Endothelial cell of umbilical vein (primary cell): ENCODE measurements around the gene ICAM5. TPM values are rescaled to one million over a fixed set of nuclear protein-coding genes. Genes with fewer than 3 reads are reported as not detected.

Experiments
- BruUV-seq: library from RNA; stranded (reverse); fragments of 400-500 nt; replicated peaks from 2 replicates; lab custom pipeline; 2021; lab: Mats Ljungman, UMichigan
- CTCF ChIA-PET: fragments of 300-600, 350-600 bp; sonication (Branson Sonifier 250); formaldehyde crosslinking; loops from one replicate; lab custom pipeline; 2021; ENCODE audit warnings: antibody characterized with exemption, inconsistent platforms; lab: Charles Lee
- POLR2A ChIA-PET: fragments of 300-600, 350-600 bp; sonication (Branson Sonifier 250); formaldehyde crosslinking; loops from one replicate; lab custom pipeline; 2021; ENCODE audit warnings: antibody characterized with exemption, inconsistent platforms; lab: Charles Lee
- DNase-seq: peaks from one replicate; pipeline ENCODE4 v3.0.0-alpha.2; 2011; ENCODE audit warnings: low read depth, low spot score
- FAIRE-seq: peaks from 2 replicates; lab custom pipeline; 2011; peaks lifted over from hg19 to GRCh38; lab: Jason Lieb, UNC
- H2AFZ ChIP-seq: 2 replicates; pipeline ENCODE4 v1.6.0; 2012; ENCODE audit warnings: low read depth, low read length, control low read depth, inconsistent platforms
- H3K27ac ChIP-seq: 2 replicates; pipeline ENCODE4 v1.5.1; 2011; ENCODE audit warnings: low read depth, mild to moderate bottlenecking, control low read depth, low read length, moderate library complexity; ENCODE audit not compliant: insufficient read depth
- H3K27me3 ChIP-seq, 2 experiments: 2 replicates each; pipeline versions ENCODE4 v1.6.0 to v1.6.1; 2011; ENCODE audit warnings: low read length in 2 of 2, mixed read lengths in 1 of 2; ENCODE audit not compliant: control insufficient read depth in 2 of 2, insufficient read depth in 2 of 2
- H3K36me3 ChIP-seq, 2 experiments: 2 replicates in 1 of 2; 3 replicates in 1 of 2; pipeline ENCODE4 v1.5.1; 2011; ENCODE audit warnings: low read length in 2 of 2, mild to moderate bottlenecking in 1 of 2, moderate library complexity in 1 of 2; ENCODE audit not compliant: control insufficient read depth in 2 of 2, insufficient read depth in 2 of 2; ENCODE audit errors: extremely low read depth in 1 of 2
- H3K4me1 ChIP-seq: 3 replicates; pipeline ENCODE4 v1.5.1; 2011; ENCODE audit warnings: mild to moderate bottlenecking, low read length; ENCODE audit not compliant: control insufficient read depth, insufficient read depth; ENCODE audit errors: extremely low read depth
- H3K4me2 ChIP-seq: 2 replicates; pipeline ENCODE4 v1.6.1; 2011; ENCODE audit warnings: low read length, control low read depth, mixed read lengths; ENCODE audit not compliant: insufficient read depth
- H3K4me3 ChIP-seq, 3 experiments: fragments of 200-600 bp in 1 of 3; sonication (generic), shearing (Covaris generic) in 1 of 3; replicated peaks in 1 of 3; 2 replicates each; pipeline ENCODE4 v1.5.1; 2011 to 2016; ENCODE audit warnings: control low read depth in 3 of 3, low read length in 3 of 3, mild to moderate bottlenecking in 2 of 3, inconsistent platforms in 1 of 3, low read depth in 1 of 3, moderate library complexity in 1 of 3; ENCODE audit not compliant: insufficient read depth in 1 of 3
- H3K79me2 ChIP-seq: 2 replicates; pipeline ENCODE4 v1.6.0; 2012; ENCODE audit warnings: low read length, inconsistent platforms; ENCODE audit not compliant: control insufficient read depth, insufficient read depth
- H3K9ac ChIP-seq: replicated peaks from 2 replicates; pipeline ENCODE3; 2011; ENCODE audit warnings: low read length, control low read depth; ENCODE audit not compliant: insufficient read depth; ENCODE audit errors: extremely low read depth
- H3K9me1 ChIP-seq: replicated peaks from 3 replicates; pipeline ENCODE4 v1.6.0; 2011; ENCODE audit warnings: mild to moderate bottlenecking, low read length; ENCODE audit not compliant: control insufficient read depth, insufficient read depth; ENCODE audit errors: extremely low read depth
- H3K9me3 ChIP-seq: replicated peaks from 2 replicates; pipeline ENCODE4 v1.5.1; 2012; ENCODE audit warnings: low read length, inconsistent platforms; ENCODE audit not compliant: control insufficient read depth, insufficient read depth
- H4K20me1 ChIP-seq: replicated peaks from 2 replicates; pipeline ENCODE3; 2011; ENCODE audit warnings: mild to moderate bottlenecking, low read length; ENCODE audit not compliant: control insufficient read depth, insufficient read depth; ENCODE audit errors: extremely low read depth
- EZH2 ChIP-seq: IDR thresholded peaks from 2 replicates; pipeline ENCODE4 v1.6.1; 2012; ENCODE audit warnings: borderline replicate concordance, low read depth, mild to moderate bottlenecking, moderate library complexity, low read length, inconsistent platforms; ENCODE audit not compliant: severe bottlenecking
- FOS ChIP-seq: IDR thresholded peaks from 2 replicates; pipeline ENCODE4 v1.6.1; 2011; ENCODE audit warnings: mild to moderate bottlenecking, low read length, moderate library complexity, borderline replicate concordance; ENCODE audit not compliant: insufficient read depth
- GATA2 ChIP-seq: IDR thresholded peaks from 2 replicates; pipeline ENCODE4 v1.7.0; 2011; ENCODE audit warnings: low read depth, mild to moderate bottlenecking, moderate library complexity, mixed read lengths, low read length; ENCODE audit not compliant: insufficient read length, insufficient read depth
- JUN ChIP-seq: IDR thresholded peaks from 2 replicates; pipeline ENCODE4 v1.6.1; 2011; ENCODE audit warnings: borderline replicate concordance, low read depth; ENCODE audit not compliant: insufficient read length, insufficient read depth
- MYC ChIP-seq: IDR thresholded peaks from one replicate; pipeline ENCODE4 v1.6.1; 2011; ENCODE audit warnings: mild to moderate bottlenecking, low read depth, low read length
- POLR2A ChIP-seq: IDR thresholded peaks from 2 replicates; pipeline ENCODE4 v1.6.1; 2012; ENCODE audit warnings: low read depth, mild to moderate bottlenecking, control low read depth, low read length
- POLR2AphosphoS5 ChIP-seq: IDR thresholded peaks from 2 replicates; pipeline ENCODE4 v1.6.1; 2012; ENCODE audit warnings: low read depth, mild to moderate bottlenecking, control low read depth, low read length, moderate library complexity; ENCODE audit not compliant: insufficient read depth
- dilution Hi-C: fragments of 300-500 bp; cut with MboI; formaldehyde crosslinking; loops from one replicate; pipeline ENCODE4 v1.15.0; 2019; ENCODE audit warnings: low sequenced_read_pairs; ENCODE audit not compliant: extremely low pct_ligation_motif_present
- intact Hi-C: fragments of 100-400 bp; cut with micrococcal nuclease; formaldehyde crosslinking; loops from one replicate; pipeline ENCODE4 v1.10.0; 2022
- polyA plus RNA-seq, 4 experiments: library from polyadenylated mRNA; depleted of rRNA in 3 of 4; stranded (reverse) in 3 of 4; unstranded in 1 of 4; fragments of >200 nt; gene quantifications; 2 replicates each; pipeline versions ENCODE4 v1.2.1 to v1.2.3, GENCODE V29; 2011 to 2012; ENCODE audit warnings: missing spikeins in 1 of 4
- total RNA-seq: library from RNA; stranded (reverse); gene quantifications from 2 replicates; pipeline ENCODE4 v1.2.3, GENCODE V29; 2021
- TF ChIP-seq, protein P1 (sequence below), 2 donors: IDR thresholded peaks; 1 replicate in 1 of 2; 2 replicates in 1 of 2; pipeline ENCODE4 v1.5.1; 2011; ENCODE audit warnings: low read length in 2 of 2, mild to moderate bottlenecking in 2 of 2, moderate library complexity in 2 of 2, control low read depth in 1 of 2, inconsistent platforms in 1 of 2, low read depth in 1 of 2; ENCODE audit not compliant: insufficient read depth in 1 of 2; ENCODE audit errors: extremely low read depth in 1 of 2
- TF ChIP-seq, protein P2 (sequence below): IDR thresholded peaks from 2 replicates; pipeline ENCODE4 v1.6.1; 2011; ENCODE audit not compliant: insufficient read depth, insufficient read length

Gene ICAM5
- total and polyA plus RNA-seq, 2 donors (not counting 3 experiments of a cell fraction or from before 2014, with no cell fraction given) = 0.10 to 0.40 TPM

- ChIA-PET POLR2A (no interaction called here), CTCF (interaction anchor here (1.0 to 3.0 kb wide), 4 partner anchors 17 to 315 kb away, joined by 3 to 12 read pairs (median 4); no protein-coding TSS in a partner anchor)
- intact Hi-C loops (no loop called here), dilution Hi-C loops (no loop called here)
- H3K36me3 ChIP-seq = no peaks in the 10 kb centered on the region
- H3K27me3 ChIP-seq = no peaks in the 10 kb centered on the region
- H3K79me2 ChIP-seq = no peaks in the 10 kb centered on the region
- no peak for FAIRE-seq
- no peaks in the 10 kb centered on the region for H4K20me1 ChIP-seq
- no peaks in the 10 kb centered on the region for H3K4me1 ChIP-seq
- BruUV-seq = no TSS peak
- no peak overlapping the region for H3K4me3 ChIP-seq
- H3K4me2 ChIP-seq = no peak overlapping the region
- TF ChIP-seq GATA2 (no peak), FOS (no peak), JUN (no peak), MYC (no peak), POLR2AphosphoS5 (no peak), POLR2A (no peak), EZH2 (no peak)
- TF ChIP-seq, protein P1, sequence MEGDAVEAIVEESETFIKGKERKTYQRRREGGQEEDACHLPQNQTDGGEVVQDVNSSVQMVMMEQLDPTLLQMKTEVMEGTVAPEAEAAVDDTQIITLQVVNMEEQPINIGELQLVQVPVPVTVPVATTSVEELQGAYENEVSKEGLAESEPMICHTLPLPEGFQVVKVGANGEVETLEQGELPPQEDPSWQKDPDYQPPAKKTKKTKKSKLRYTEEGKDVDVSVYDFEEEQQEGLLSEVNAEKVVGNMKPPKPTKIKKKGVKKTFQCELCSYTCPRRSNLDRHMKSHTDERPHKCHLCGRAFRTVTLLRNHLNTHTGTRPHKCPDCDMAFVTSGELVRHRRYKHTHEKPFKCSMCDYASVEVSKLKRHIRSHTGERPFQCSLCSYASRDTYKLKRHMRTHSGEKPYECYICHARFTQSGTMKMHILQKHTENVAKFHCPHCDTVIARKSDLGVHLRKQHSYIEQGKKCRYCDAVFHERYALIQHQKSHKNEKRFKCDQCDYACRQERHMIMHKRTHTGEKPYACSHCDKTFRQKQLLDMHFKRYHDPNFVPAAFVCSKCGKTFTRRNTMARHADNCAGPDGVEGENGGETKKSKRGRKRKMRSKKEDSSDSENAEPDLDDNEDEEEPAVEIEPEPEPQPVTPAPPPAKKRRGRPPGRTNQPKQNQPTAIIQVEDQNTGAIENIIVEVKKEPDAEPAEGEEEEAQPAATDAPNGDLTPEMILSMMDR (IDR thresholded peaks at IDR 0.05; ENCODE audit: extremely low read depth in 1 of 2, insufficient read depth in 1 of 2, low read depth in 1 of 2, low read length in 2 of 2) = no peak
- TF ChIP-seq, protein P2, sequence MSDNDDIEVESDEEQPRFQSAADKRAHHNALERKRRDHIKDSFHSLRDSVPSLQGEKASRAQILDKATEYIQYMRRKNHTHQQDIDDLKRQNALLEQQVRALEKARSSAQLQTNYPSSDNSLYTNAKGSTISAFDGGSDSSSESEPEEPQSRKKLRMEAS = no peak
- H3K27ac ChIP-seq = no peak overlapping the region
- H3K9me1 ChIP-seq = no peaks in the 10 kb centered on the region
- H2AFZ ChIP-seq = no peak overlapping the region
- DNase-seq = no peak
- no peaks in the 10 kb centered on the region for H3K9me3 ChIP-seq
- no peak overlapping the region for H3K9ac ChIP-seq
These were observed 44.4 kb upstream of the ICAM5 start for GRCh38 chr19:10245189-10245939.
